ENCODE measurements around the gene NFIA. TPM values are rescaled to one million over a fixed set of nuclear protein-coding genes. Genes with fewer than 3 reads are reported as not detected.

Gene NFIA
- total RNA-seq, 1 experiment from 2014 or later = 0.35 TPM

GRCh38 chr1:61301824-61302657 lies 219.7 kb downstream of the NFIA start:
- TF ChIP-seq, protein P1, sequence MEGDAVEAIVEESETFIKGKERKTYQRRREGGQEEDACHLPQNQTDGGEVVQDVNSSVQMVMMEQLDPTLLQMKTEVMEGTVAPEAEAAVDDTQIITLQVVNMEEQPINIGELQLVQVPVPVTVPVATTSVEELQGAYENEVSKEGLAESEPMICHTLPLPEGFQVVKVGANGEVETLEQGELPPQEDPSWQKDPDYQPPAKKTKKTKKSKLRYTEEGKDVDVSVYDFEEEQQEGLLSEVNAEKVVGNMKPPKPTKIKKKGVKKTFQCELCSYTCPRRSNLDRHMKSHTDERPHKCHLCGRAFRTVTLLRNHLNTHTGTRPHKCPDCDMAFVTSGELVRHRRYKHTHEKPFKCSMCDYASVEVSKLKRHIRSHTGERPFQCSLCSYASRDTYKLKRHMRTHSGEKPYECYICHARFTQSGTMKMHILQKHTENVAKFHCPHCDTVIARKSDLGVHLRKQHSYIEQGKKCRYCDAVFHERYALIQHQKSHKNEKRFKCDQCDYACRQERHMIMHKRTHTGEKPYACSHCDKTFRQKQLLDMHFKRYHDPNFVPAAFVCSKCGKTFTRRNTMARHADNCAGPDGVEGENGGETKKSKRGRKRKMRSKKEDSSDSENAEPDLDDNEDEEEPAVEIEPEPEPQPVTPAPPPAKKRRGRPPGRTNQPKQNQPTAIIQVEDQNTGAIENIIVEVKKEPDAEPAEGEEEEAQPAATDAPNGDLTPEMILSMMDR (conservative IDR thresholded peaks at IDR 0.05) = no peak
- no peak overlapping the region for H3K4ac ChIP-seq (ENCODE audit: low read depth, low read length)
- H3T11ph ChIP-seq (ENCODE audit: low read length) = no peak overlapping the region
- no peak overlapping the region for H2BK20ac ChIP-seq (ENCODE audit: low read depth, low read length, poor library complexity, severe bottlenecking)
- no peak overlapping the region for H2BK12ac ChIP-seq (ENCODE audit: insufficient read length, low read depth, low read length)
- H3K9me3 Mint-ChIP-seq = peaks cover 8 to 9% of the 10 kb centered on the region in 2 experiments; a peak in 4 of 5 replicates
- H3K56ac ChIP-seq (ENCODE audit: insufficient read length, low read depth, low read length) = no peak overlapping the region
- H3K4me2 ChIP-seq (ENCODE audit: insufficient read depth, insufficient read length, low read length) = no peak overlapping the region
- no peaks in the 10 kb centered on the region for H3K79me2 ChIP-seq (ENCODE audit: insufficient read depth, low read length)
- no peaks in the 10 kb centered on the region; the same call in 1 of the 2 replicates for H3K27me3 Mint-ChIP-seq (ENCODE audit: low read depth)
- no peak overlapping the region for H2BK5ac ChIP-seq (ENCODE audit: insufficient read length, low read length)
- H3K14ac ChIP-seq (ENCODE audit: insufficient read depth, low read length) = no peak overlapping the region
- no peaks in the 10 kb centered on the region for H4K20me1 ChIP-seq (ENCODE audit: control insufficient read depth, insufficient read depth, insufficient read length)
- H3K79me1 ChIP-seq (ENCODE audit: insufficient read depth, low read depth, low read length, poor library complexity, severe bottlenecking) = no peaks in the 10 kb centered on the region
- no peak overlapping the region for H4K91ac ChIP-seq (ENCODE audit: insufficient read length, low read depth, low read length)
- H3K18ac ChIP-seq (ENCODE audit: insufficient read length, low read depth, low read length) = peak overlapping the region; percentile 78
- peaks cover 31 to 33% of the 10 kb centered on the region in 2 experiments for H3K4me1 Mint-ChIP-seq
- H3K4me1 ChIP-seq (ENCODE audit: insufficient read depth, low read length) = peaks cover 12% of the 10 kb centered on the region
- peak overlapping the region; percentile 12 to 81 (median 61); a peak in 6 of 7 replicates for H3K27ac Mint-ChIP-seq
- H4K8ac ChIP-seq (replicated peaks; ENCODE audit: insufficient read length, low read depth, low read length) = no peak overlapping the region
- no peak overlapping the region for H4K5ac ChIP-seq (ENCODE audit: insufficient read length, low read depth, low read length)
- peaks cover 0 to 15% (median 13%) of the 10 kb centered on the region in 3 experiments; a peak in 5 of 7 replicates for H3K36me3 Mint-ChIP-seq (ENCODE audit: insufficient read depth in 1 of 3, low read depth in 3 of 3)
- DNase-seq = no peak
- H3K27ac ChIP-seq (ENCODE audit: insufficient read length, low read depth, low read length) = no peak overlapping the region
- H2AK5ac ChIP-seq (ENCODE audit: insufficient read length, low read length) = no peak overlapping the region
- H2BK120ac ChIP-seq (ENCODE audit: low read depth, low read length, poor library complexity, severe bottlenecking) = no peak overlapping the region
- H3K23ac ChIP-seq (ENCODE audit: insufficient read length, low read depth, low read length) = no peak overlapping the region
- no peak overlapping the region for H2AFZ ChIP-seq (ENCODE audit: low read length)
- H3K9ac ChIP-seq (ENCODE audit: extremely low read depth, insufficient read length, low read length) = no peak overlapping the region
- H3K9me3 ChIP-seq (ENCODE audit: control insufficient read depth, low read depth, low read length) = no peaks in the 10 kb centered on the region
- no peaks in the 10 kb centered on the region for H3K27me3 ChIP-seq (ENCODE audit: insufficient read depth, low read length)
- H2BK15ac ChIP-seq (ENCODE audit: low read depth, low read length) = no peak overlapping the region
- H3K4me3 Mint-ChIP-seq = no peak overlapping the region
- no CpG with 5 or more reads among the region's 4 CpGs for WGBS (ENCODE audit: extremely low coverage, insufficient read length, low lambda C conversion rate)
- no peaks in the 10 kb centered on the region for H3K23me2 ChIP-seq (ENCODE audit: insufficient read length, low read depth, low read length, poor library complexity, severe bottlenecking)

Measured in H9 (cell line).